Amygdala (tissue), 56 donors: ENCODE results near the gene IMPDH1.
A peak's percentile ranks its signal among the peaks of the same experiment; 100 is the strongest.

ENCODE experiments used
- DNase-seq, 56 donors: peaks; one replicate each; lab custom pipeline; 2025; lab: John Stamatoyannopoulos, UW

The IMPDH1 gene

GRCh38 chr7:128364166-128364870 lies 45.5 kb downstream of the IMPDH1 start:
- no peak for DNase-seq

DNA sequence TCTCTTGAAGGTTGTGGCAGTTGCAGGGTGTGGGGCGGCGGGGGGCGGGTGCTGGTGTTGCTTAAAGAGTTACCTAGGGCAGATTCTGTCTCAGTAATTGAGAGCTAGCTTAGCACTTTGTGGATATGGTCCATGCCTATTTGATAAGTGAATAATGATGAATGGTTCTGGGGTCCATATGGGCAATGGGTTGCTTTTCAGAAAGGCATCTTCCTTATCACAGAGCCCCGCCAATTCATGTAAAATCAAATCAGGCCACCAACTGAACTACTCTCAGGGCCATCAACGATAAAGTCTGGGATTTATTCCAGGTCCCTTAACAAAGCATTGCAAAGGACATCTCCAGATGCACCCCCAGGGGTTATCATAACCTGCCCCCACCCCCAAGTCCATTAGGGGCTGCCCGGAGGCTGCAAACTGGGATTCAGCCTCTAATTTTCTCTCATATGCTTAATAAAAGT lies 46.5 kb downstream of the IMPDH1 start:
- no peak for DNase-seq

DNA sequence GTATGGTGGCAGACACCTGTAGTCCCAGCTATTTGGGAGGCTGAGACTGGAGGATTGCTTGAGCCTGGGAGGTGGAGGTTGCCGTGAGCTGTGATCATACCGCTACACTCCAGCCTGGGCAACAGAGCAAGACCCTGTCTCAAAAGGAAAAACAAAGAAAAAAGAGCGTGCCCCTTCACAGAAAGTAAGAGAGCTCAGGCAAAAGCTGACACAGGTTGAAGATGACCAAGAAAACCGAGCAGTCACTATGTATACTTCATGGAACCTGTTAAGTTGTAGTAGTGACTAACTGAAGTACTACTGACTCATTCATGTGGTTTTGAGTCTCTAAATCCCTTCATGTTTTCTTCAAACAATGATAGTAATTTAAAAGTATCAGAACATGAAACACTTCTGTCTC lies 47.1 kb downstream of the IMPDH1 start:
- DNase-seq = no peak

- DNase-seq = peak in 25 of 56 donors; percentile 16 to 72 (median 41)
These were observed 48.1 kb downstream of the IMPDH1 start, which contains the start of gene PRRT4 for GRCh38 chr7:128361411-128362379. PRRT4 (minus strand) TSS chr7:128361690.

GRCh38 chr7:128360359-128360678 lies 49.5 kb downstream of the IMPDH1 start:
- no peak for DNase-seq

DNA sequence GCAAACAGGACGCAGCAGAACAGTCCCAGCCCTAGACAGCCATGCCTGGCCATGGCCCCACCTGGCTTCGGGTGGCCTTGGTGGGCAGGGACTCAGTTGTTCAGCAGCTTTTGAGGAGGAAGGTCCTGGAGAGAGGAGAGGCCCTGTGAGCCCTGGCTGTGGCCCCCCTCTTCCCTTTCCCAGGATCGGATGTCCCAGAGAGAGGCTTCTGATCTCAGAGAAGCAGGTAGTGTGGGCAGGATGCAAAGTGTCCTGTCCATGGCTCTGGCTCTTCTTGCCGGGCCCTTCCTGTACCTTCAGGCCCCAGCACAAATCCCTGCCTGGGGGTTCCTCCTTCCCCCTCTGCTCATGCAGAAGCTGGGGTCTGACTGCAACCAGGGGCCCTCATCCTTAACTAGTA lies 49.8 kb downstream of the IMPDH1 start:
- DNase-seq = no peak

GRCh38 chr7:128359336-128359735 lies 50.4 kb downstream of the IMPDH1 start:
- DNase-seq = no peak

DNA sequence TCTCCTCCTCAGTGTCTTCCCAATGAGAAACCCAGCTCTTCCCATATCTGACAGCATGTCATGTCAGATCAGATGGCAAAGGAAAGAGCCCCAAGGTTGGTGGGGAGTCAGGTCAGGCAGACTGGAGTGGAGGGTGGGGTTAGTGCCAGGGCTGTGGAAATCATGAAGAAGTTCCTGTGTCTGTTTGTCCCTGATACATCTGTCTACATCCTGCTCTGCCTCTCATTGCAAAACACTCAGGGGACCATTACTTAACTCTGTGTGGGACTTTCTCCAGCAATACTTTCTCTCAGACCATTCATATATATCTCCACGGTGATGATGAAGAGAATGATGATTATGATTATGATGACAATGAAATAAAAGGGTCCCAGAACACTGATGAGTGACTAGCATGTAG lies 51.5 kb downstream of the IMPDH1 start:
- no peak for DNase-seq

GRCh38 chr7:128357217-128357613 lies 52.6 kb downstream of the IMPDH1 start:
- no peak for DNase-seq

- no peak for DNase-seq
These were observed 53.1 kb downstream of the IMPDH1 start for GRCh38 chr7:128356546-128357216.

GRCh38 chr7:128353610-128354009 lies 56.2 kb downstream of the IMPDH1 start:
- no peak for DNase-seq

GRCh38 chr7:128353189-128353588 lies 56.6 kb downstream of the IMPDH1 start:
- DNase-seq = no peak

DNA sequence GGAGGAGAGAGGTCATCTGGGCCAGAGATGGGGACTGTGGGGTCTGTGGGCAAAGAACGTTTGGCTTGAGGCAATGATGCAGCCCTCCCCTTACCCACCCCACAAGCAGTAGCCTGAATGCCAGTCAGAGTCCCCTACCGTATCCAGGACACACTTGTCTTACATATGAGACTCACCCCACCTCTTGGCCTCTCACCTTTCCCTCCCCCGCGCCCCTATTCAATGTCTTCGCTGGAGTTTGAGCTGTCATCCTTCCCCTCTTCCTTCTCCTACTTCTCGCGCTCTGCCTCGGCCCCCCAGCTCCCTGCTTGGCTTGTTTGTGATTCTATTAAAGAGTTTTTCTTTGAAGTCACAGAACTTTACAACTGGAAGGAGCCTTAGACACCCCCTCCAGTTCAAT lies 57.1 kb downstream of the IMPDH1 start:
- no peak for DNase-seq

DNA sequence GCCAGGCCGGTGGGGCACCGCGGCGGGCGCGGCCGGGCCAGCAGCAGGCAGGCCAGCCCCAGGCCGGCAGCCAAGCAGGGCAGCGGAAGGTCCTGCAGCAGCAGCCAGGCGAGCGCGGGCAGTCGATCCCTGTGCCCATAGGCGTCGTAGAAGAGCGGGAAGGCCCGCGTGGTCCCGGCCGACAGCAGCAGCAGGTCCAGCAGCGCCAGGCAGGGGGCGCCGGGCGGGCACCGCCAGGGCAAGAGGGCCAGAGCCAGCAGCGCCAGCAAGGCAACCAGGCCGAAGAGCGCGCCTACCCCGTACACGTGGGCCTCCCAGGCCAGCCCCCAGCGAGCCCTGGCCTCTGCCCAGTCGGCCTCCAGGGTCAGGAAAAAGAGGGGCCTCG lies 57.6 kb downstream of the IMPDH1 start:
- peak in 22 of 56 donors; percentile 5 to 68 (median 28) for DNase-seq

- DNase-seq = no peak
These were observed 58.3 kb downstream of the IMPDH1 start for GRCh38 chr7:128351296-128352152.

DNA sequence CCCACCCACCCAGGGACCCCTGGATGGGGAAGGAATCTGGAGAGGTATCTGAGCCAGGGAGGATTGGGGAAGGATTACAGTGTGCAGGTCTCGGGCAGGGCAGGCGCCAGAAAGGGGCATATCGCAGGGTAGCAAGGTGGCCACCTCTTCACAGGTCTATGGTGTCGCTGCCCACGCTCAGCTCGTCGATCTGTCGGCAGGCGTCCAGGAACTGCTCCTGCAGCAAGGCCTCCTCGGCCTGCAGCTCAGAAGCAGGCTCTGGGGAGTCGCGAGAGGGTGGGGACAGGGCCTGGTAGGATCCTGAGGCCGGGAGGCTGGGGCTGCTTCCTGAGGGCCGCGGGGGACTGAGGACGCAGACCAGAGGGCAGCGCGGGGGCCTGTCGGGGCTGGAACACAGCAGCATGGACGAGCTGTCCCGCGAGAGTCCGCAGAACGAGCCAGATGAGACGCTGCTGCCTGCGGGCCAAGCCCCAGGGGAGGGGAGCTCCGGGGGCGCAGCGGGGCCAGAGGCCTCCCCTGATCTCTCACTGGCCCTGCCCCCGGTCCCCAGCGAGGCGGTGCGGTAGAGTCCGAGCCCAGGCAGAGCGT lies 59.0 kb downstream of the IMPDH1 start:
- DNase-seq = no peak

DNA sequence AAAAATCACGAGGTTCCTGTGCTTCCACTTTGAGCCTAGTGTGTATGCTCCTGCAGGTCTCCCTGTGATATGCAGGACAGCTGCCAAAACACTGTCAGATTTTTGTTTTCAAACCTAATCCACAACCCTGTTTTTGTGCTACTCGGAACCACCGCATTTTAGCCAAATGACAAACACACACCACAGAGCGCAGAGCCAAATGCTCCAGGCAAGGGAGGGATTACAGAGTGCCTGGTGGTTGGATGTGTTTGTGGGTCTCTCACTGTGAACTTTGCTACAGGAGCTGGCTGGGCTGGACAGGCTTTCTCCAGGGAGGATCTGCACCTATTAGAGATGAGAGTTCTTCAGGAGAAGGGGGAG lies 60.3 kb downstream of the IMPDH1 start:
- DNase-seq = no peak

GRCh38 chr7:128347647-128348097 lies 62.1 kb downstream of the IMPDH1 start:
- DNase-seq = peak in 36 of 56 donors; percentile 9 to 78 (median 36)

GRCh38 chr7:128344431-128344774 lies 65.4 kb downstream of the IMPDH1 start:
- DNase-seq = no peak
